HepG2 (cell line): ENCODE data around the gene AWAT1. TPM values are rescaled to one million over a fixed set of nuclear protein-coding genes. Genes with fewer than 3 reads are reported as not detected.
"Not testable (repeated sequence)": the region's sequence is repeated elsewhere in the genome, so short reads cannot be mapped to it uniquely, and the experiment has no call there.

Source experiments
- ATAC-seq: fragments of 200-7000 bp; cut with Tn5 transposase; 3 replicates; pipeline ENCODE4 v1.9.1; 2020; ENCODE audit warnings: mild to moderate bottlenecking, moderate library complexity
- BruUV-seq: library from RNA; stranded (reverse); fragments of 400-500 nt; replicated peaks from 2 replicates; lab custom pipeline; 2021; lab: Mats Ljungman, UMichigan
- CTCF ChIA-PET: fragments of 300-600 bp; formaldehyde crosslinking; extraction: SDS; loops from one replicate; lab custom pipeline; 2021; ENCODE audit warnings: low total read pairs, inconsistent platforms, low intra/inter-chr PET ratio; lab: Yijun Ruan, JAX
- POLR2A ChIA-PET: fragments of 350-600 bp; sonication (Branson Sonifier 250); formaldehyde crosslinking; loops from one replicate; lab custom pipeline; 2020; ENCODE audit warnings: antibody characterized with exemption, inconsistent platforms; lab: Yijun Ruan, JAX
- DNase-seq: peaks from one replicate; pipeline ENCODE4 v3.0.0-alpha.2; 2015; ENCODE audit warnings: low spot score
- FAIRE-seq: peaks from 3 replicates; lab custom pipeline; 2011; peaks lifted over from hg19 to GRCh38; lab: Jason Lieb, UNC
- H2AFZ ChIP-seq: one replicate; pipeline ENCODE4 v1.6.1; 2011; ENCODE audit warnings: low read length, inconsistent platforms
- H3K27ac ChIP-seq: fragments of 300-600 bp; 3 replicates; pipeline ENCODE4 v1.8.0; 2011; ENCODE audit warnings: mixed run types, mild to moderate bottlenecking, mixed read lengths, low read length, inconsistent platforms; ENCODE audit not compliant: insufficient read depth; ENCODE audit errors: extremely low read length
- H3K27me3 ChIP-seq, 2 experiments: fragments of 200-600 bp in 1 of 2; 2 replicates in 1 of 2; 3 replicates in 1 of 2; pipeline versions ENCODE4 v1.6.0 to v1.8.0; 2011; ENCODE audit warnings: low read length in 2 of 2, mild to moderate bottlenecking in 2 of 2, moderate library complexity in 2 of 2, inconsistent platforms in 1 of 2; ENCODE audit not compliant: insufficient read depth in 2 of 2, control insufficient read depth in 1 of 2
- H3K36me3 ChIP-seq, 2 experiments: fragments of 200-600 bp in 1 of 2; replicated peaks in 1 of 2; 2 replicates in 1 of 2; 3 replicates in 1 of 2; pipeline versions ENCODE4 v1.5.1 to v1.8.0; 2011; ENCODE audit warnings: low read length in 2 of 2, inconsistent platforms in 1 of 2; ENCODE audit not compliant: insufficient read depth in 2 of 2, control insufficient read depth in 1 of 2
- H3K4me1 ChIP-seq: 2 replicates; pipeline ENCODE4 v1.5.1; 2012; ENCODE audit warnings: low read length, inconsistent platforms; ENCODE audit not compliant: insufficient read depth
- H3K4me2 ChIP-seq: 2 replicates; pipeline ENCODE4 v1.6.0; 2011; ENCODE audit warnings: low read depth, low read length, inconsistent platforms
- H3K4me3 ChIP-seq, 3 experiments: fragments of 200-600 bp in 1 of 3; sonication (generic), shearing (Covaris generic) in 1 of 3; replicated peaks in 1 of 3; 2 replicates each; pipeline ENCODE4 v1.5.1; 2011 to 2016; ENCODE audit warnings: low read length in 3 of 3, inconsistent platforms in 2 of 3, low read depth in 2 of 3, mild to moderate bottlenecking in 2 of 3, control low read depth in 1 of 3, mixed read lengths in 1 of 3; ENCODE audit not compliant: insufficient read depth in 1 of 3
- H3K79me2 ChIP-seq: one replicate; pipeline ENCODE4 v1.6.1; 2011; ENCODE audit warnings: low read length, inconsistent platforms; ENCODE audit not compliant: insufficient read depth
- H3K9ac ChIP-seq: 2 replicates; pipeline ENCODE4 v1.6.0; 2011; ENCODE audit warnings: mild to moderate bottlenecking, low read depth, low read length, inconsistent platforms; ENCODE audit not compliant: insufficient read depth
- H3K9me3 ChIP-seq: 2 replicates; pipeline ENCODE4 v1.5.1; 2012; ENCODE audit warnings: mild to moderate bottlenecking, low read length
- H4K20me1 ChIP-seq: 2 replicates; pipeline ENCODE4 v1.6.0; 2011; ENCODE audit warnings: inconsistent platforms, mild to moderate bottlenecking, low read length, moderate library complexity; ENCODE audit not compliant: insufficient read depth
- BRD4 ChIP-seq: sonication (generic); formaldehyde crosslinking; IDR thresholded peaks from 2 replicates; pipeline ENCODE4 v1.4.0; 2020; ENCODE audit warnings: missing genetic modification reagents
- LBX2 ChIP-seq: sonication (generic); formaldehyde crosslinking; IDR thresholded peaks from 2 replicates; pipeline ENCODE4 v1.5.0; 2020; ENCODE audit warnings: missing genetic modification reagents, mild to moderate bottlenecking, borderline replicate concordance
- PLSCR1 ChIP-seq: sonication (generic); formaldehyde crosslinking; IDR thresholded peaks from 2 replicates; pipeline ENCODE4 v1.5.0; 2020; ENCODE audit warnings: missing genetic modification reagents, mild to moderate bottlenecking, borderline replicate concordance
- SALL2 ChIP-seq: sonication (generic); formaldehyde crosslinking; IDR thresholded peaks from 2 replicates; pipeline ENCODE4 v1.8.1; 2023; ENCODE audit warnings: mild to moderate bottlenecking, missing genetic modification reagents, inconsistent platforms
- SMAD9 ChIP-seq: sonication (generic); formaldehyde crosslinking; IDR thresholded peaks from 2 replicates; pipeline ENCODE4 v1.5.1; 2020; ENCODE audit warnings: mild to moderate bottlenecking, missing genetic modification reagents
- SOX5 ChIP-seq: IDR thresholded peaks from 2 replicates; pipeline ENCODE4 v1.6.1; 2016; ENCODE audit warnings: borderline replicate concordance
- ZNF180 ChIP-seq: sonication (generic); formaldehyde crosslinking; IDR thresholded peaks from 2 replicates; pipeline ENCODE4 v1.4.0; 2020; ENCODE audit warnings: low read depth, missing genetic modification reagents, borderline replicate concordance
- ZNF292 ChIP-seq: sonication (generic); formaldehyde crosslinking; IDR thresholded peaks from 2 replicates; pipeline ENCODE4 v1.8.1; 2022; ENCODE audit warnings: mild to moderate bottlenecking, low read depth, missing genetic modification reagents, borderline replicate concordance
- ZNF512B ChIP-seq: sonication (generic); formaldehyde crosslinking; IDR thresholded peaks from 2 replicates; pipeline ENCODE4 v1.5.1; 2020; ENCODE audit warnings: missing genetic modification reagents, mild to moderate bottlenecking, borderline replicate concordance
- ZNF570 ChIP-seq: sonication (generic); formaldehyde crosslinking; IDR thresholded peaks from 2 replicates; pipeline ENCODE4 v1.4.0; 2020; ENCODE audit warnings: mild to moderate bottlenecking, missing genetic modification reagents, borderline replicate concordance
- ZNF768 ChIP-seq: sonication (generic); formaldehyde crosslinking; IDR thresholded peaks from 2 replicates; pipeline ENCODE4 v1.4.0; 2020; ENCODE audit warnings: missing genetic modification reagents
- ZSCAN22 ChIP-seq: sonication (generic); formaldehyde crosslinking; IDR thresholded peaks from 2 replicates; pipeline ENCODE4 v1.4.0; 2020; ENCODE audit warnings: mild to moderate bottlenecking, missing genetic modification reagents
- ZSCAN5A ChIP-seq: sonication (generic); formaldehyde crosslinking; IDR thresholded peaks from 2 replicates; pipeline ENCODE4 v1.8.0; 2022; ENCODE audit warnings: mild to moderate bottlenecking, missing genetic modification reagents, borderline replicate concordance
- ZZZ3 ChIP-seq: sonication (generic); formaldehyde crosslinking; IDR thresholded peaks from 2 replicates; pipeline ENCODE4 v1.4.0; 2020; ENCODE audit warnings: missing genetic modification reagents, mild to moderate bottlenecking, borderline replicate concordance
- WGBS: methylation state at CpG from one replicate; pipeline ENCODE4 v1.1.6; 2017; ENCODE audit warnings: low lambda C conversion rate; 5-methylcytosine and 5-hydroxymethylcytosine counted together
- in situ Hi-C: cut with HindIII; loops from 2 replicates; pipeline ENCODE4 v1.10.0; 2017; ENCODE audit warnings: low pct_unique_long_range_greater_than_20kb; ENCODE audit not compliant: extremely low pct_ligation_motif_present
- intact Hi-C: fragments of 100-400 bp; cut with micrococcal nuclease; formaldehyde crosslinking; loops from one replicate; pipeline ENCODE4 v1.10.0; 2022; ENCODE audit not compliant: unreplicated experiment
- polyA plus RNA-seq, 8 experiments: library from polyadenylated mRNA; depleted of rRNA in 3 of 8; stranded (reverse) in 7 of 8; unstranded in 1 of 8; fragments of >200 nt; fragmentation: Illumina TruSeq in 4 of 8; extraction: Trizol in 4 of 8; gene quantifications; 2 replicates each; pipeline versions ENCODE4 v1.2.1 to v1.2.3, GENCODE V29; 2011 to 2016; ENCODE audit warnings: low read depth in 4 of 8, missing spikeins in 1 of 8, mixed read lengths in 1 of 8; ENCODE audit not compliant: insufficient read depth in 1 of 8
- total RNA-seq, 5 experiments: library from RNA; depleted of rRNA; stranded (reverse); fragments of >200 nt; fragmentation: Illumina TruSeq; extraction: Trizol; gene quantifications; 2 replicates each; pipeline ENCODE4 v1.2.3, GENCODE V29; 2016; ENCODE audit warnings: low read depth in 1 of 5

AWAT1 gene
- total and polyA plus RNA-seq, 2 of the 13 experiments (the other 11 are each of a cell fraction or from before 2014, with no cell fraction given): not detected

- in situ Hi-C loops (no loop called here), intact Hi-C loops (no loop called here)
- Histone ChIP-seq H3K27me3 (no peaks in the 10 kb centered on the region), H3K4me2 (no peak overlapping the region), H4K20me1 (no peaks in the 10 kb centered on the region), H3K36me3 (no peaks in the 10 kb centered on the region), H3K9me3 (no peaks in the 10 kb centered on the region), H2AFZ (no peak overlapping the region), H3K79me2 (no peaks in the 10 kb centered on the region), H3K4me3 (no peak overlapping the region), H3K27ac (no peak overlapping the region), H3K9ac (no peak overlapping the region), H3K4me1 (no peaks in the 10 kb centered on the region)
- no peak for DNase-seq
- no peak for ATAC-seq
- BruUV-seq: no TSS peak
- ChIA-PET CTCF (no interaction called here), POLR2A (no interaction called here)
- TF ChIP-seq ZNF570 (CRISPR knock-in tag): no peak
- no peak for TF ChIP-seq BRD4
- no peak for TF ChIP-seq SMAD9
- no peak for TF ChIP-seq PLSCR1 (CRISPR knock-in tag)
- TF ChIP-seq ZNF180 (CRISPR knock-in tag): no peak
- TF ChIP-seq ZSCAN5A (CRISPR knock-in tag): no peak
- TF ChIP-seq ZSCAN22 (CRISPR knock-in tag): no peak
- TF ChIP-seq ZNF512B (CRISPR knock-in tag): no peak
- no peak for TF ChIP-seq ZNF768
- TF ChIP-seq ZNF292 (CRISPR knock-in tag): no peak
- no peak for TF ChIP-seq LBX2
- no peak for TF ChIP-seq ZZZ3 (CRISPR knock-in tag)
- no peak for TF ChIP-seq SOX5 (CRISPR knock-in tag)
- TF ChIP-seq SALL2 (CRISPR knock-in tag): no peak
- WGBS: 54% methylated on average over 2 of the region's 2 CpGs
- no peak for FAIRE-seq
These were observed 7.0 kb downstream of the AWAT1 start for GRCh38 chrX:70241501-70241900.

- ATAC-seq, in situ Hi-C loops, BruUV-seq, H3K4me1 ChIP-seq, H3K9me3 ChIP-seq, FAIRE-seq, H3K79me2 ChIP-seq, POLR2A ChIA-PET, H3K36me3 ChIP-seq, H3K27me3 ChIP-seq, H4K20me1 ChIP-seq, H3K9ac ChIP-seq, CTCF ChIA-PET, H3K4me2 ChIP-seq, intact Hi-C loops, H2AFZ ChIP-seq, H3K27ac ChIP-seq, DNase-seq, H3K4me3 ChIP-seq: not testable (repeated sequence)
- WGBS: 44% methylated on average over 5 of the region's 5 CpGs
These were observed 9.1 kb downstream of the AWAT1 start for GRCh38 chrX:70243601-70244000.
